GM20000 (cell line): ENCODE results near the gene UCK2.

Experiments
- DNase-seq: peaks from one replicate; pipeline ENCODE4 v3.0.0; 2012; ENCODE audit warnings: low spot score
- CTCF ChIP-seq: IDR thresholded peaks from 2 replicates; pipeline ENCODE4 v1.5.1; 2012; ENCODE audit warnings: mild to moderate bottlenecking, control low read depth; ENCODE audit errors: extremely low read depth, missing control alignments

Gene UCK2

GRCh38 chr1:165928075-165928731 lies 100.8 kb downstream of the UCK2 start:
- peak; percentile 43 for TF ChIP-seq CTCF
- peak; percentile 72 for DNase-seq

GRCh38 chr1:165930961-165931360 lies 103.5 kb downstream of the UCK2 start:
- TF ChIP-seq CTCF, result no peak
- no peak for DNase-seq

GRCh38 chr1:165933446-165934170 lies 106.2 kb downstream of the UCK2 start:
- no peak for DNase-seq
- no peak for TF ChIP-seq CTCF

GRCh38 chr1:165936542-165936941 lies 109.1 kb downstream of the UCK2 start:
- DNase-seq, result no peak
- TF ChIP-seq CTCF, result no peak

- DNase-seq, result no peak
- no peak for TF ChIP-seq CTCF
These were observed 110.4 kb downstream of the UCK2 start for GRCh38 chr1:165937829-165938228.

- no peak for DNase-seq
- TF ChIP-seq CTCF, result no peak
These were observed 111.4 kb downstream of the UCK2 start for GRCh38 chr1:165938844-165939243.

GRCh38 chr1:165941531-165941930 lies 114.1 kb downstream of the UCK2 start:
- no peak for DNase-seq
- no peak for TF ChIP-seq CTCF
